NCI-H2081 treated with DMSO at 0.1 percent for 48 hours (cell line): ENCODE data around the gene RNF208.

Experiments
- DNase-seq: peaks from one replicate; lab custom pipeline; 2025; lab: John Stamatoyannopoulos, UW

The RNF208 gene

DNA sequence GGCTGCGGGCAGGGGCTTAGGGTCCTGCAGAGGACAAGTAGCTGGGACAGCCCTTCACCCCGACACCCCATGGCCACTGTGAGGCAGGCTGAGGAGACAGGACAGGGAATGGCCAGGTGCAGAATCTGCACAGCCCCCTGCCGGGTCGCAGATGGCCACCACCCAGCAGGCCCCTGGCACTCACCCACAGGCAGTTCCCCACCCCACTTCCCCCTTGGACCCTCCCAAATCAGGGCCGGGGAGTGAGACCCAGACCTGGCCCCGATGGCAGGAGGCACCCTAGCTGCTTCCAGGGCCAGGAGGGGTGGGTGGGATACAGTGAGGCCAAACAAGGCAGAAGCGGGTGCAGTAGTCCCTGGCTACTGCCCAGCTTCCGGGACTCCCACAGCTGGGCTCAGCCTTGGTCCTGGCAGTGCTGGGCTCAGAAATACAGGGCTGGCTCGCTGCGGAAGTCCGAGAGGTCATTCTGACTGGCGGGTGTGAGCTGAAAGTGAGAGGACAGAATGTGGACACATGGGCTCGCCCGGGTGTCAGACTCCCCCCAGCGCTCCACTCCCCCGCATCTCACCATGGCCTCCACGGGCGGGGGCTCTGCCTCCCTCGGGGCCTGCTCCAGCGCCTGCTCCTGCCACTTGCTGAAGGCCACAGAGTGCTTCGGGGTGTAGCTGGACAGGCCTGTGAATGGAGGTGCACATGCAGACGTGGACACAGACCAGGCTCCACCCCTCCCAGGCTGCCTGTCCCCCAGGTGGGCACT is 30.2 kb downstream of the RNF208 start:
- DNase-seq: no peak

DNA sequence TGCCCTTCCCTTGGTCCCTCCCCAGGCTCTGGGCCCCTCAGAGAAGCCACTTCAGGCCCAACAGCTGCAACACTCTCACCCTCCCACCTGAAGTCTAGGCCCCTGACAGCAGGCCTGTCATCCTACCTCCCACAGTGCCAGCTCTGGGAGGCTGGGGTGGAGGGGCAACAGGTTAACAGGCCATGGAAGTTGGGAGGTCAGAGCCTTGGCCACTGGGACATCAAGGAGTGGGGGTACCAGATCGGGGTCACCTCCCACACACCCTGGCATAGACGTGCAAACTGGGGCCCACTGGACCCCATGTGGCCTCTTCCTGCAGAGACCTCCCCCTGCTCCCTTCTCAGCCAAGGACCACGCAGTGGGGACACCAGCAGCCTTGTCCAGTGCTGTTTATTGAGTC is 30.8 kb downstream of the RNF208 start:
- no peak for DNase-seq

DNA sequence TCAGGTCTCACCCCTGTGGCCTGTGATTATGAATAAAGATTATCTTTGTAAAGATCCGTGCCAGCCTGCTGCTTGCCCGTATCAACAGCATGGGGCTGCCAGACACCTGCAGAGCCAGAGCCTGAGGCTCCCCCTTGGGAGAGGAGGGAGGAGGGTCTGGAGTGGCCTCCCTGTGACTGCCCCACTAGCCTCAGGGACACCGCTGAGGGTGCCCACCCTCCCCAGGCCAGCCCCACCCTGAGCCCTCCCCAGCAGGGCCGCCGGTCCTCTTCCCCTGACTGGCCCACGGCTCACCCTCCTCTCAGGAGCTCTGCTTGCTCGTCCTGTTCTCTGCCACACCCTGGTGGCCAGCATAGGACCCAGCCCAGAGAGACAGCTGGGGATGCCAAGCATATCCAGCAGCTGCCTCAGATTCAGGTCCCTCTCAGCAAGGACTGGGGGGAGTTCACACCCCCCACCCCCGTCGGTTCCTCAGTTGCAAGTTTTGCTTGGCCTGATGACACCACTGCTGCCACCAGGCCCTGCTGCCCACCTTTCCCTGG is 31.7 kb downstream of the RNF208 start:
- no peak for DNase-seq

DNA sequence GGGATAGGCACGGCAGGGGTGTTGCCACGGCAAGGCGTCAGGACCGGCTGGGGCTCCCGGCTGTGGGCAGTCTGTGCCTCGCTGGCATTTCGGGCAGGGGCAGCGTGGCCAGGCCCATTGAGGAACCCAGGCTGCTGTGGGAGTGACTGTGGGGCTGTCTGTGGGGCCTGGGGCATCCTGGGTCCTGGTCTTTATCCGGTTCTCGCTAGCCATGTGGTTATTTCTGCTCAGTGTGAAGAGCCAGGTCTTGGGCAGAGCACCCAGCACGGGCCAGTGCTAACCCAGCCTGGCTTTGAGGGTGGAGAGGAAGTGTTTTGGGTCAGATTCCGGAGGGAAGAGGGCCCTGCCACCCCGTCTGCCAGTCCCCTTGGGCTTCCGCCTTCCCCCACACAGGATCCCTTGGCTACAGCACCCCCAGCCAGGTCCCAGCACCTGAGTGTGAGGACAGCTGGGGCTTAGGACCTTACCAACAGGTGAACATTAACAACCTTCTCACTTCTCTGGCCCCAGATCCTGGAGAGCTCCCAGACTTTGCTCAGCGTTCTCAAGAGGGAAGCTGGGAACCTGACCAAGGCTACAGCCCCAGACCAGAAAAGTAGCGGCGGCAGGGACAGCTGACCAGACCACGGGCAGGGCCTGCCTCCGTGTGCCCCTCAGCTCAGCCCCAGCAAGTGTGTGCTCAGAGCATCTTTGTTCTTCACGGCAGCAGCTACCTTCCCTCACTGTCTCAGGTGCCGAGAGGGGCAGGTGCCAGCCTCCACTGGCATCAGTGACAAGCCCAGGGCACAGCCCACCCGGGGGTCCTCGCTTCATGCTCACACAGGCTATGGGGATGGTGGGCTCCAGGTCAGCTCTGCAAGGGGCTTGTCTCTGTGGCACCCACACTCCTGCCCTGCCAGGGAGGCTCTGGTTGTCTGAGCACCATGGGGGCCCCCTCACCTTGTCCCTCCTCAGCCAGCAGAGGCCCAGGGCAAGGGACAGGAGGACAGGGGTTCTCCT is 32.4 kb downstream of the RNF208 start:
- DNase-seq: no peak

DNA sequence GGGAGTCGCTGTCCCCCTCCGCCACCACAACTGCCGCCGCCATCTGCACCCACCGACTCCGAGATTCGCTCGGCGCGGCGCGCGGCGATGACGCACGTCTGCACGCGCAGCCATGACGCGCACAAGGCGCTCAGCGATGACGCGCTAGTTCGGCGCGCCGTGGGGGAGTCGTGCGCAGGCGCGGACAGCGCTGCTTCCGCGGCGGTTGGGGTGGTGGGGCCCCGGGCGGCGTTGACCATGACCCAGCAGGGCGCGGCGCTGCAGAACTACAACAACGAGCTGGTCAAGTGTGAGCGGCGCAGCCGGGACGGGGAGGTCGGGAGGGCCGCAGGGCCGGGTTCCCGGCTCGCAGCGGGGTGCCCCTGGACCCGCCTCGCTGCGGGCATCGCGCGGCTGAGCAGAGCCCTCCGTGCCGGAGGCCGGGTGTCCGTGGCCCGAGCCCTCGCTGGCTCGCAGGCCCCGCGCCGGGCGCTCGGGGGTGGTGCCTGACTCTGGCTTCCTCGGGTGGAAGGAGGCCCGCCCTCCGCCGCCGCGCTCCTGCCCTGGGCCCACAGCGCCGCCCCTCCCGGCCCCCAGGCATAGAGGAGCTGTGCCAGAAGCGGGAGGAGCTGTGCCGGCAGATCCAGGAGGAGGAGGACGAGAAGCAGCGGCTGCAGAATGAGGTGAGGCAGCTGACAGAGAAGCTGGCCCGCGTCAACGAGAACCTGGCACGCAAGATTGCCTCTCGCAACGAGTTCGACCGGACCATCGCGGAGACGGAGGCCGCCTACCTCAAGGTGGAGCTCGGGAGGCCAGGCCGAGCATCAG is 33.3 kb downstream of the RNF208 start, which contains the start of the genes ANAPC2 and SSNA1:
TSS of gene ANAPC2 (minus strand) at position 71 of the 807 bp plus-strand sequence. CDS start at position 43, 28 bp downstream.
TSS of gene SSNA1 (plus strand) at position 187 of the 807 bp plus-strand sequence. CDS start at position 238, 51 bp downstream.
- no peak for DNase-seq

DNA sequence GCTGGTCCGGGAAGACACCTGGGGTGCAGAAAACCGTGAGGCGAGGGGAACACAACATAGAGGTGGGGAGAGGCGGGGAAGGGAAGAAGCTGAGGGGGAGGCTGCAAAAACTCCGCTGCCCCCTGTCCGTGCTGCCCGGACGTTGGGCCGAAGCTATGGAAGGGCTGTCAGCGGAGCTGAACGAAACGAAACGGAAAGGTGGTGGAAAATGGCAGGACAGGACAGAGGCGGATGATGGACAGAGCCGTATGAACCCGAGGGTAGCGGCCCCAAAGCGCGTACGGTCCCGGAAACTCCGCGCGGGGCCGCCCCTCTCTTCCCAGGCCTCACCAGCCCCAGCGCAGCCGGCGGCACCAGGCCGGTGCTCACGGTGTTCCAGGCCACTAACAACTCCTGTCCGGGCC is 34.0 kb downstream of the RNF208 start:
- no peak for DNase-seq

DNA sequence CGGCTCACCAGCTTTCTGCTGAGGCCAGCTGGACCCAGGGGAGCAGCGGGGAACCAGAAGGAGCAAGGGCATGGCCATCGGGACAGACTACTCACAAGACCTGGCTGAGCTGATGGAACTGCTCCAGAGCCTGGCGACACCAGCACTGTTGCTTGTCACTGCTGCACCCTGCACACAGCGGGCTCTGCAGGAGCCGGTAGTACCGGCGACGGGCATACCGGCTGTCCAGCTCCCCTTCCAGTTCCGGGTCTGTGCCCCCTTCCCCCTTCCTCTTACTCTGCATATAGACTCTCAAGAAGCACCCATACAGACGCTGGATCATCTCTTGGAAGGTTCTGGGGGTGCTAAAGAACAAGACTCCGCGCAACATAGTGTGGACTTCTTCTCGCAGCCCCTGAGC is 34.7 kb downstream of the RNF208 start:
- no peak for DNase-seq

DNA sequence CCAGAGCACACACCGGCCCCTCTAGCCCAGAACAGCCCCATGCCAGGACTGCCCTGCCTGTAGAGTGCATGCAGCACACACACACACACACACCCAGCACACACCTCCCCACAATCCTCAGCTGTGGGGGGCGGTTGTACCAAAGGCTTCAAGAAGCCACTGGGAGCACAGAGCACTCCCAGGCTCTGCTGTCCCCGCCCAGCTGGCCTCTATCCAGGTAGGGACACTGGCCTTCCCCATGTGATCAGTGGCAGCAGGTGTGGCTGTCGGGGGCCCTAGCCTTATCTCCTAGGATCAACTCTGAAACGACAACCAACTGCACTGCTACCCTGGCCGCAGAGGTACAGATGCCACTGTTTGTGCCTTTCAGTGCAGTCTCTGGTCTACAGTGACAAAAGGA is 35.7 kb downstream of the RNF208 start:
- no peak for DNase-seq

DNA sequence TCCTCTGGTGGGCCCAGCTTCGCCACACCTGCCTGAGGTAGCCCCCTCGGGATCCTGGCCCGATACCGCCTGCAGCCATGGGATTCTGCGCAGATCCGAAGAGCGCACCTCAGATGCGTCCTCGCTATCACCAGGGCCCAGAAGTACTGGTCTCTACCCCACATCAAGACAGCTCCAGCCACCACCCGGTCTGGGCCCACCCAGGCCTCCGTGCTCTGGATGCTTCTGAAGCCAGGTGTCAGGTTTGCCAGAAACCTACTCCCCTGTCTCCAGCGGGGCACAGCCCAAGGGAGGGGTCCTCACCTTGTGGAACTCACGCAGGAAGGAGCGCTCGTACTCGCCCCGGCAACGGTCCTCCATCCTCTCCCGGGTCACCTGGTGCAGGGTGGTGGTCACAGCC is 36.1 kb downstream of the RNF208 start:
- no peak for DNase-seq

DNA sequence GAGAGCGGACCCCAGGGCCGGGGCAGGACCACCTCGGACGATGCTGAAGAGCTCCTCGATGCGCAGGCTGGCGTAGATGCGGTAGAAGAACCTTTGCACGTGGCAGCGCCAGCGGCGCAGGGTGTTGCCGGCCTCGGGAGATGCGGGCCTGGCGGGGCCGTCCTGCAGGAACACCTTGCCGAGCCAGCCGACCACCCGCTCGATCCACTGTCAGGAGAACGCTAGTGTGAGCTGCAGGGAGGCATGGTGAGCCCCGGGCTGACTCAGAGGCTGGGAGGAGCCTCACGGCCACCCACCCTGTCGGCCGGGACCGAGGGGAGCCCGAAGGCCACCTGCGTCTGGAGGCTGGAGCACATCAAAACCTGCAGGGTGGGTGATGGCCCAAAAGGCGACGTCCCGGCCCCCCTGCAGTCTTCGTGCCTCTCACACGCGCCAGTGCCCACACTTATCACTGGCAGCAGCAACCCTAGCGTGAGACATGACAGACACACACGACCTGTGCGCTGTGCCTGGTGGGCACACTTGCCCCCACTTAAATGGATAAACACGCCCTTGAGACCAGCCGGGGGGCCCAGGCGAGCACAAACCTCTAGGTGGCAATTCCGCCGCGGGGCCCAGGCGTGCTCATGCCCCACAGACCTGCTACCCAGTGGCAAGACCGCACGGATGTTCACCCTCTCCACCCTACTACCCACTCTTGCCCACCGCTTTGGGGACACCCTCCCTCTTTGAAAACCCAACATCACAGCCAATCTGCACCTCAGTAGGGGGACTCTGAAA is 37.0 kb downstream of the RNF208 start:
- no peak for DNase-seq

DNA sequence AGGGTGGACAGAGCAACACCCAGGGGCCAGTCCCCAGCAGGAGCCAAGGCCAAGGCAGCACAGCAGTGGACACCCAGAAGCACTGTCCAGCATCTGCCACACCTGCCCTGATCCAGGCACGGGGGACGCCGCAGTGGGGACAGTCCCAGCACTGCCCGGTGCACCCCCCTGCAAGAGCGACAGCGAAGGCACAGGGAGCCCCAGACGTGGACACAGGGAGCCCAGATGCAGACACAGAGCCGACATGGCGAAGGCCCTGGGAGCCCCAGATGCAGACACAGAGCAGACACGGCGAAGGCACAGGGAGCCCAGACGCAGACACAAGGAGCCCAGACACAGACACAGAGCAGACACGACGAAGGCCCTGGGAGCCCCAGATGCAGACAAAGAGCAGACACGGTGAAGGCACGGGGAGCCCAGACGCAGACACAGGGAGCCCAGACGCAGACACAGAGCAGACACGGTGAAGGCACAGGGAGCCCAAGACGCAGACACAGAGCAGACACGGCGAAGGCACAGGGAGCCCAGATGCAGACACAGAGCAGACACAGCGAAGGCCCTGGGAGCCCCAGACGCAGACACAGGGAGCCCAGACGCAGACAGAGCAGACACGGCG is 38.0 kb downstream of the RNF208 start:
- DNase-seq: no peak

DNA sequence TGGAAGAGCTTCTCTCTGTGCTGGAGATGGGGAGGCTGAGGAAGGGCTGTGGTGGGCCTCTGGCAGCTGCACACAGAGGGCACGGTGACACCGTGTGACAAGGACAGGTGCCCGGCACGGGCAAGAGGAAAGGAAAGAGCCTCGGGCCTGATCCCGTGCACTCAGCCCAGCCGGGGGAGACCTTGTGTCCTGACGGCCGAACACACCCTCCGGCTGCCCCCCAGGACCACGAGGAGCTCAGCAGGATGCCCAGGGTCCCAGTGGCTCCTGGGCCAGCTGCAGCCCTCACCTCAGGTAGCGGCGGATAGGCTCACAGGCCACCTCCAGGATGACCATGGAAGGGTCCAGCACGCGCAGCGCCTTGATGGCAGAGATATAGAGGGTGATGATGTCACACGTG is 39.2 kb downstream of the RNF208 start:
- DNase-seq: no peak

DNA sequence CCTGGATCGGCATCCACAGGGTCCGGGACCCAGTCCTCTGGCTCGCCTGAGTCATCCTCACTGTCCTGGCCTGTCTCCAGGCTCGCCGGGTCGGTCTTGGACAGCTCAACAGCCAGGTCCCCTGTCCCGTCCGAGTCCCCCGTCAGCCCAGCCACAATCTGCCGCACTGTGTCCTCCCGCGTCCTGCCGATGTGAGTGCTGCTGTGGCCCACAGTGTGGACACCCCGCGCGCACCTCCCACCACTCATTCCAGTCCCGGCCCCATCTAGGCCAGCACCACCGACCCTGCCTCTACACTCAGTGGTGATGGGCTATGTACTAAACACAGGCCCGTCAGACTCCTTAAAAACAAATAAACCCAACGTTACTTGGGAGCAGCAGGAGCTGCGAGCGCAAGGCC is 40.4 kb downstream of the RNF208 start:
- DNase-seq: no peak

DNA sequence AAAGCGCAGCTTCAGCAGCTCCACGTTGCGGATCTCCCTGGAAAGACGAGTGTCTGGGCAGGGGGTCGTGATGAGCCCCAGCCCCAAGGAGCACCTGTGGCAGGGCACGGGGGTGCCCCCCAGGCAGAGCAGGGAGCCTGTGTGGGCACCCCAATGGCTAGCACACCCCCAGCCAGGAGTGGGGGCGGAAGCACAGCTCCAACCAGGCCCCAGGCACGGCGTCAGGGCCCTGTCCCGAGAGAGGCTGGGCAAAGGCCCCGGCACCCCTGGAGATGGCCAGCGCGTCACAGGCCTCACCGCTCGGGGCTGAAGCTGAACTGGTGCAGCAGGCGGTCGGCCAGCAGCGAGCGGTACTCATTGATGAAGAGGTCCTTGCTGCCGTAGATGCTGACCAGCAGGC is 41.5 kb downstream of the RNF208 start:
- no peak for DNase-seq

DNA sequence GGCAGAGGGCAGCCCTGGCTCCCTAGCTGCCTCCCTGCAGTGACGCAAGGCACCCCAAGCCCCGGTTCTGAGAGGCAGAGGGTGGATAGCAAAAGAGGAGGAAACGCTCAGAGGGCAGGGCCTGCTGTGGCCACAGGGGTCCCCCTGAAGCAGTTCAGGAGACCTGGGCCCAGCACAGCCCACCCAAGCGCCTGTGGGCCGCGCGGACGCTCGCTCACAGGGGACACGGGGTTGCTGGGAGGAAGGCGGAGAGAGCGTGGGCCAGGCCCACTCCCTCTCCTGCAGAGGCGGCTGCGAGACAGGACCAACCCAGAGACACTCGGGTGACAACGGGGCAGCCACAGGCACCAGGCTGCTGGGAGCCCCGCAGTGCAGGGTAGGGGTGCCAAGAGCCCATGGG is 42.3 kb downstream of the RNF208 start:
- DNase-seq: no peak

DNA sequence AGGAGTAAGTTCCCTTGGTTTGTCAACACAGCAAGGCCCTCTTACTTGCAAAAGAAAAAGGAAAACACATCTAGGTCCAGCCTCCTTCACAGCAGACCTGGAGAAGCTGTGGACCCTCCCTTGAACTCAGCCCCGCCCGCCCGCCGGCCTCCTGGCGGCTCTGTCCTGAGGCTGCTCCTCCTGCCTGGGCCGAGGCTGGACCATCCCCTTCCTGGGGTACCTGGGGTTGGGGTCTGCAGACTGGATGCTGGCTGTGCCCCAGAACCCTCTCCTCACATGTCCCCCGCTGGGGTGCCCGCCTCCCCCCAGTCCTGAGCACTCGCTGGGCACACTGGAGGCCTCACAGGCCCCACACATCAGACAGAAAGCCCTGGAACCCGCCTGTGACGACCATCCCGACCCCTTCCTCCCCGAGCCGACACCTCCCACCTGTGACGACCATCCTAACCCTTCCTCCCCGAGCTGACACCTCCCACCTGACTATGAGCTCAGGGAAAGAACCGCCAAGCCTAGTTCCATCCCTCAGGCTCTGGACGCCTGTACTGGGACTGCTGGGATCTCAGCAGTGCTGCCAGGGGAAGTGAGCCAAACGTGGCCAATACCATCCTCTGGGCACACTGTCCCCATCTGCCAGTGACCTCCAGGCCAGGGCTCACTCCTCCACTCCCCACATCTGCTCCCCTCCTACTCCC is 43.0 kb downstream of the RNF208 start:
- no peak for DNase-seq

DNA sequence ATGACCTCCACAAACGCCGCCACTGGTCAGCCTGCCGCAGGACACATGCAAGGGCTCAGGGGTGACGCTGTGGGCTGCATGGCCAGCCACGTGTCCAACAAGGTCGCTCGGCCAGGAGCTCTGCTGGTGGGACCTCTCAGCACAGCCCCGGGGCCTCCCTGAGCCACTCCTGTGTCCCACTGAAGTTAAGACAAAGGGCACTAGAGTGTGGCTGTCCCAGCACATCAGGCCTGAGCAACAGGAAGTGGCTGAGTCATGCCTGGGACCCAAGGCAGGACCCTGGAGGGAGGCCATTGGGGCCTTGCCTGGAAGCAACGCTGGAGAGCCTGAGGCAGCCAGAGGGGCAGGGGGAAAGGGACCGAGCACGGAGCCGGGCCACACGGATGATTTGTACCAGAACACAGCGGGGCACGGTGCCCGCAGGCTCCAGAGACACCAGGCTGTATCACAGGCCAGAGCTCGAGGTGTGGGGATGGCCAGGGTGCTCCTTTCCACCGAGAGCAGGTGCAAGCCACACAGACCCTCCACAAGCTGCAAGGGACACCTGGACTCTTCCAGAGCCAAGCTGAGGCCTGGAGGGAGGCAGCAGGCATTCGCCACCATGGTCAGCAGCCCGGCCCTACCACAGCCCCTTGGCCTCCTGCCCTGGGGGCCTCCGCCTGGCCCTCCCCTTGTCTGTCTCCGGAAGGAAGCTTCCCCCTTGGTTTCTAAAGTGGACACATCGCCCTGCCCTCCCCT is 43.7 kb downstream of the RNF208 start:
- DNase-seq: no peak

DNA sequence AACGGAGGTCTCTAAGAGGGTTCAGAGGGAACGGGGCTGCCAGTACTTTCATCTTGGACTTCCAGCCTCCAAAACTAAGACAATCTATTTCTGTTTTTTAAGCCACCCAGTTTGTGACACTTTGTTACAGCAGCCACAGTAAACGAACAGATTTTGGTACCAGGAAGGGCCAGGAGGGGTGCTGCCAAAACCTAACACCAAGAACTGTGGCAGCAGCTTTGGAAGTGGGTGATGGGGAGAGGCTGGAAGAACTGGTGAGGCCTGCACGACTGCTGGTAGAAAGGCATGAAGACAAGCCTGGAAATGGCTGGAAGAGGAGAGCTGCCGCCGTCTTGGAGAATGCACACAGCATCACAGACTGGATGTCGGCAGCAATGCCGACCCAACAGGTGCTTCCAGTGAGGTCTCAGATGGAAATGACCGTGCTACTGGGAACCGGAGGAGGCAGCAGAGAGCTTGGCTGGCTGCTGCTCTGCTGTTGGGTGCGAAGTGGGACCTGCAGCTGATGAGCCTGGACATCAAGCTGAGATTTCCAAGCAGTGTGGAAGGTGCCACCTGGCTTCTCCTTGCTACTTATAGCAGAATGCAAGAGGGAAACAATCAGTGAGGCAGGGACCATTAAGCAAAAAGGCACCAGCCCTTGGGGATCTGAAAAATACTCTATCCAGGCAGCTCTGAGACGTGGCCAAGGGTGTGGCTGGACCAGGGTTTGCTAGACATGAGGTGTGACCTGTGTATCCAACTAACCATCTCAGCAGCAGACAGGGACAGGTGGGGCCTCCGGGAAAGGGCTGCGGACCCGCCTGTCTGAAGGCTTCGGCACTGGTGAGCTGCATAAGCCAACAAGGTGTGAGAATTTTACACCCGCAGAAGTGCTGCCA is 45.5 kb downstream of the RNF208 start:
- DNase-seq: no peak
